ENCODE results near the gene CNST. TPM values are rescaled to one million over a fixed set of nuclear protein-coding genes. Genes with fewer than 3 reads are reported as not detected.

CNST gene
- total RNA-seq, result 29.6 TPM

- DNase-seq (ENCODE audit: low spot score), result peak; percentile 98
Measured at GRCh38 chr1:246566128-246566812, at the start of gene CNST, which contains the start of gene TFB2M. Gene CNST, plus strand, starts transcription at chr1:246566456. Its CDS starts 25,107 bp downstream, at chr1:246591563. Gene TFB2M, minus strand, starts transcription at chr1:246566261. Its CDS starts 123 bp downstream, at chr1:246566138.

GRCh38 chr1:246517391-246517790 is 48.9 kb upstream of the CNST start:
- no peak for DNase-seq (ENCODE audit: low spot score)

- DNase-seq (ENCODE audit: low spot score), result no peak
Measured at GRCh38 chr1:246518456-246519205, 47.6 kb upstream of the CNST start.

- no peak for DNase-seq (ENCODE audit: low spot score)
Measured at GRCh38 chr1:246519514-246519913, 46.7 kb upstream of the CNST start.

GRCh38 chr1:246526380-246526779 is 39.9 kb upstream of the CNST start:
- no peak for DNase-seq (ENCODE audit: low spot score)

- DNase-seq (ENCODE audit: low spot score), result no peak
Measured at GRCh38 chr1:246526915-246527314, 39.3 kb upstream of the CNST start.

- DNase-seq (ENCODE audit: low spot score), result no peak
Measured at GRCh38 chr1:246527402-246528088, 38.7 kb upstream of the CNST start.

GRCh38 chr1:246528933-246529731 is 37.1 kb upstream of the CNST start:
- DNase-seq (ENCODE audit: low spot score), result no peak

- no peak for DNase-seq (ENCODE audit: low spot score)
Measured at GRCh38 chr1:246530482-246530881, 35.8 kb upstream of the CNST start.

- no peak for DNase-seq (ENCODE audit: low spot score)
Measured at GRCh38 chr1:246532519-246532918, 33.7 kb upstream of the CNST start.

GRCh38 chr1:246533371-246533905 is 32.8 kb upstream of the CNST start:
- DNase-seq (ENCODE audit: low spot score), result no peak

GRCh38 chr1:246534114-246534513 is 32.1 kb upstream of the CNST start:
- DNase-seq (ENCODE audit: low spot score), result no peak

- DNase-seq (ENCODE audit: low spot score), result no peak
Measured at GRCh38 chr1:246537441-246537840, 28.8 kb upstream of the CNST start.

GRCh38 chr1:246537887-246538286 is 28.4 kb upstream of the CNST start:
- peak; percentile 19 for DNase-seq (ENCODE audit: low spot score)

- DNase-seq (ENCODE audit: low spot score), result no peak
Measured at GRCh38 chr1:246540738-246541491, 25.3 kb upstream of the CNST start.

- DNase-seq (ENCODE audit: low spot score), result no peak
Measured at GRCh38 chr1:246544001-246544400, 22.3 kb upstream of the CNST start.

GRCh38 chr1:246549665-246550064 is 16.6 kb upstream of the CNST start:
- no peak for DNase-seq (ENCODE audit: low spot score)

- DNase-seq (ENCODE audit: low spot score), result no peak
Measured at GRCh38 chr1:246550402-246550801, 15.9 kb upstream of the CNST start.

- no peak for DNase-seq (ENCODE audit: low spot score)
Measured at GRCh38 chr1:246552110-246552509, 14.1 kb upstream of the CNST start.

GRCh38 chr1:246554201-246554600 is 12.1 kb upstream of the CNST start:
- DNase-seq (ENCODE audit: low spot score), result no peak

GRCh38 chr1:246558041-246558440 is 8.2 kb upstream of the CNST start:
- DNase-seq (ENCODE audit: low spot score), result no peak

Data from mucosa of gallbladder (tissue), 1 donor.